Measurements from ENCODE around the gene CAMK2B.

- TF ChIP-seq MAX (IDR thresholded peaks at IDR 0.05) = no peak
- no peak for TF ChIP-seq EP300 (IDR thresholded peaks at IDR 0.05; ENCODE audit: borderline replicate concordance)
- no peak for TF ChIP-seq TAF1 (IDR thresholded peaks at IDR 0.05; ENCODE audit: low read depth)
- TF ChIP-seq NFIC (IDR thresholded peaks at IDR 0.05) = no peak
Observed at GRCh38 chr7:44194069-44194468, 131.3 kb downstream of the CAMK2B start.
